SK-N-MC (cell line): ENCODE measurements around the gene ME2.

ENCODE experiments used
- EZH2 ChIP-seq: fragments of 200-600 bp; sonication (generic); IDR thresholded peaks from one replicate; pipeline ENCODE4 v1.6.1; 2017; ENCODE audit warnings: antibody characterized with exemption
- FOXP2 ChIP-seq: optimal IDR thresholded peaks from 2 replicates; pipeline ENCODE3; 2011; ENCODE audit warnings: mild to moderate bottlenecking, moderate library complexity; ENCODE audit not compliant: insufficient read depth; ENCODE audit errors: extremely low read length, control extremely low read depth
- POLR2AphosphoS5 ChIP-seq: IDR thresholded peaks from 2 replicates; pipeline ENCODE4 v1.6.1; 2012; ENCODE audit warnings: mild to moderate bottlenecking, low read depth, low read length, borderline replicate concordance

GRCh38 chr18:50842846-50843245 is 36.1 kb upstream of the ME2 start:
- TF ChIP-seq POLR2AphosphoS5 (no peak), EZH2 (no peak), FOXP2 (no peak)
